Body of pancreas (tissue), 4 donors: Measurements from ENCODE around the gene TRNAU1AP.

Experiments
- CTCF ChIP-seq, 7 experiments: fragments of 450-650 bp in 4 of 7; fragments of 200-600 bp in 3 of 7; sonication (generic) in 3 of 7; IDR thresholded peaks; one replicate each; pipeline ENCODE4 v1.5.1; 2016 to 2019; ENCODE audit warnings: antibody characterized with exemption in 7 of 7
- POLR2A ChIP-seq, 3 donors: fragments of 450-650 bp; IDR thresholded peaks; one replicate each; pipeline ENCODE4 v1.6.1; 2016; ENCODE audit warnings: antibody characterized with exemption in 3 of 3, mild to moderate bottlenecking in 2 of 3

DNA sequence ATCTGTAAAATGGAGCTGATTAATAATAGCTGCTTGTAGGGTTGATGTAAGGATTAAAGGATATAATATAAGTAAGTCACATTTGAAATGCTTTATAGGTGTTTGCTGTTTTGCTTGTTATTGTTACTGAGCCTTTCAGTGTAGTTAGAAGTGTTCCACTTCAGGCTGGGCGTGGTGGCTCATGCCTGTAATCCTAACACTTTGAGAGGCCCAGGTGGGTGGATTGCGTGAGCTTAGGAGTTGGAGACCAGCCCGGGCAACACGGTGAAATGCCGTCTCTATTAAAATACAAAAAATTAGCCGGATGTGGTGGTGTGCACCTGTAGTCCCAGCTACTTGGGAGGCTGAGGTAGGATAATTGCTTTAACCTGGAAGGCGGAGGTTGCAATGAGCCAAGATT is 12.2 kb downstream of the TRNAU1AP start:
- TF ChIP-seq CTCF (IDR thresholded peaks at IDR 0.05) (no peak), POLR2A (IDR thresholded peaks at IDR 0.05) (no peak)
